GM11168 (cell line): ENCODE measurements around the gene TM9SF1.

Experiments
- in situ Hi-C: fragments of 300-500 bp; cut with MboI; formaldehyde crosslinking; loops from one replicate; pipeline ENCODE4 v1.12.0; 2022; ENCODE audit warnings: low sequenced_read_pairs; ENCODE audit not compliant: unreplicated experiment

TM9SF1 gene

DNA sequence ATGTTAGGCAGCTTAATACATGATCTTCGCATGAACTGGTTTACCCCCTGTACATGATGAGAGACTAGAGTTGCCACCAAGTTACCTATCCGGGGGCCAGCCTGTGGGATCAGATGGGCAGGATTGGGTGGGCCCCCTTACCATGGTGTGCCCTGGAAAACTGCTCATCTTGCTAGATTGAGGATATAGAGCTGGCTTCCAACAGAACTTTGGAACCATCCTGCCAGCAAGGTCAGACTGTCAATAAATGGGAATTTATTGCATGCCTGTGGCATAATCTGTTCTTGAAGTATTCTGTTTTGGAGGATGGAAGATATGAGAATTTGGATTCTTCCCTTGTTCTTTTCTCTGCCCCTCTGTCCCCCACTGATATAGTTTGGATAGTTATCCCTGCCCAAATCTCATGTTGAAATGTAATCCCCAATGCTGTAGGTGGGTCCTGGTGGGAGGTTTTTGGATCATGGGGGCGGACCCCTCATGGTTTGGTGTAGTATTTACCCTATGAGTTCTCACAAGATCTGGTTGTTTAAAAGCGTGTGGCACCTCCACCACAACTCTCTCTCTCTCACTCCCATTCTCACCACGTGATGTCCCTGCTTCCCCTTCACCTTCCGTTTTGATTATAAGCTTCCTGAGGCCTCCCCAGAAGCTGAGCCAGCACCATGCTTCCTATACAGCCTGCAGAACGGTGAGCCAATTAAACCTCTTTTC is 3.7 kb upstream of the TM9SF1 start:
- in situ Hi-C loops = no loop called here

DNA sequence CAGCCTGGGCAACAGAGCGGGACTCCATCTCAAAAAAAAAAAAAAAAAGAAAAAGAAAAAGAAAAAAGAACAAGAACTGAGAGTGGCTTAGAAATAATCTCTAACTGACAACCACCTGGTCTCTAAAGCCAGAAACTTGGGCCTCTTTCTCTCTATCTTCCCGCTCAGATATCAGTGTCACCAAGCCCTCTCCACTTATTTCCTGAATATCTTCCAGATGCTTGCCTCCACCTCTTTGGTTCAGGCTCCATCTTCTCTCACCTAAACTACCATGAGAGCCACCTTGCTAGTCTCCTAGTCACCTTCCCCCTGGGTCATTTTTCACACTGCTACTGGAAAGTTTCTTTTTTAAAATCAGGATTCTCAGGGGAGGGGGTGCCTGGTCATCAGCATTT is 1.8 kb upstream of the TM9SF1 start:
- in situ Hi-C loops = no loop called here

DNA sequence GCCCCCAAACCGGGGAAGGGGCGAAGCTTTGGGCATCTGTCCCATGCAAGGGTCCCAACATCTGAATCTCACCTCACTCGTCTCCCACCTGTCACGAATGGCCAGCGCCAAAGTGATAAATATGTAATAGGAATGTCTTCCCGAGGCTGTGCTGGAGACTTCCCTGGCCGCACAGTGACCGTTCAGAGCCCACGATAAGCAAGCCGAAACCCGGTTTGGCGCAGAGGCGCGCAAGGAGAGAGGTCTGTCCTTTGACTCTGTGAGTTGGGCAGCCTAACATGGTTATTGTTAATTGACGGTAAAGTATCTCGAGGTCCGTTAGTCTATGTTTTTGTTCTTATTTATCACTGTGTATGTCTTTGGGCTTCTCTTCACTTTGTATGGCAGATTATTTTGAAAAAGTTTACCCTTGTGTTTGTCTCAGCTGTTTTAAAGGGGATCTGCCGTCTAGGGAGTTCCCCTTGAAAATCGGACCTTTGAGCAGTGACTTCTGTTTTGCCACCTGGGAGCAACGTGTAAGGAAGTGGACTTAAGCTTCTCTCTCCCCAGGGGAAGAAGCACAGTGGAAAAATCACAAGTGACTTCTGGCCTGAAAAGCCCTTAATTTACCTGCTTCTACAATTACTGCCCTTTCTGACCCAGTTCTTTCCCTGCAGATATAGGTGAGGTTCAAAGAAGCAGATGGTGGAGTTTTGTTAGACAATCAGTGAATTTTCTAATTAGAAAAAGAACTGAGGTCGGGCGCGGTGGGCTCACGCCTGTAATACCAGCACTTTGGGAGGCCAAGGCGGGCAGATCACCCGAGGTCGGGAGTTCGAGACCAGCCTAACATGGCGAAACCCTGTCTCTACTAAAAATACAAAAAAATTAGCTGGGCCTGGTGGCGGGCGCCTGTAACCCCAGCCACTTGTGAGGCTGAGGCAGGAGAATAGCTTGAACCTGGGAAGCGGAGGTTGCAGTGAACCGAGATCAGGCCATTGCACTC is 1.1 kb upstream of the TM9SF1 start:
- in situ Hi-C loops = no loop called here

DNA sequence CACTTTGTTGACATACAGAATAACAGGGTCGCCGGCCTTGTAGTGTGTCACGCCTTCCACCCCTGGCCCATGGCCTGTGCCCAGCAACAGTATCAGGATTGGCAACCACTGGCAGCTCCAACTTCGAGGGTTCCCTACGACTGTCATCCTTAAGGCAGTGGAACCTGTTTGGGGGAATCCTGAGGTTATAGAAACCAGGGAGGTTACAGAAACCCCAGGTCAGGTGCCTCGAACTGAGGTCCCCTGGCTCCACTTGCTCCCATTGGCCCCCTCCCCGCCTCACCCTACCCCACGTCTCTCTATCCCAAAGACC is 412 bp downstream of the TM9SF1 start:
- in situ Hi-C loops = no loop called here

DNA sequence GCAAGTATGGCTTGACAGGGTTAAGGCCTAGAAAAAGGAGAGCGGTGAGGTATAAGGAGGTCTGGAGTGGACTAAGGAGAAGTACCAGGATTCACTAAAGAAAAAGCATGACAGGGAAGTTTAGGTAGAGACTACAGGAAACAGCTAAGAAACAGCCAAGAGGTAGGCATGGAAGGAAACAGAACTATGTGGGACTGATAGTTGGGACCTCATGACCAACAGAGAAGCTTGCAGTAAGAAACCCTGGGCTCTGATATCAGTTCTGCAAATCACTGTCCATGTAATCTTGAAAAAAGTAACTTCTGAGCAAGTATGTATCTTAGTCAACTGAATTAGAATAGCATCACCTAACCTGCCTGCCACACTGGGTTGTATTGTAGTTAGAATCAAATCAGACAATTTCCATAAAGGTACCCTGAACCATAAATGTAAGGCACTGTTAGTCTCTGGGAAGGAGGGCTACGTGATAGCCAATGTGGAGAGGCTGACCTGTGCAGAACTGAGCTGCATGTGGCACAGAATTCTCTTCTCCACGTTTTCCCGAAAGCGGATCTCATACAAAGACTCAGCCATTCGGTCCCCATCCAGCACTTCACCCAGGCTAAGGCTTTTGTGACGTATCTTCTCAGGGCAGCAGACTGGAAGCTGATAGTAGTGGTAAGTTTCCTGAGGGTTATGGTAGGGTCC is 912 bp downstream of the TM9SF1 start:
- in situ Hi-C loops = no loop called here

DNA sequence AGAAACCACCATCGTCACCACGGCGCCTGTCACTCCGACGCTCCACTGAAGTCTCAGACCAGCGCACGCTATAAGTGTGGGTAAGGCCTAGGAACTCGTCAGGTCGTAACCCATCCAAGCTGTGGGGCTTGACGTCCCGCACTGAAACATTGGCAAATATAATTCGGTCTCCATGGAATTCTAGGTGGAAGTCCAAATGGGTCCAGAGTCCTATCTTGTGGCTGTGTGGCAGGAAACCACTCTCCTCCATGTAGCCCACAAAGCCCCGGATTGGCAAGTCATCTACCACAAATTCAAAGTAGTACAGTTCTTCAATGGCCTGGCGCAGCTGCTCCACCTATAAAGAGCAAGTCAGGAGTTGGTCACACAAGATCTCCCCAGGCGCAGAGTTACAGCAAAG is 2.3 kb downstream of the TM9SF1 start:
- in situ Hi-C loops = no loop called here

DNA sequence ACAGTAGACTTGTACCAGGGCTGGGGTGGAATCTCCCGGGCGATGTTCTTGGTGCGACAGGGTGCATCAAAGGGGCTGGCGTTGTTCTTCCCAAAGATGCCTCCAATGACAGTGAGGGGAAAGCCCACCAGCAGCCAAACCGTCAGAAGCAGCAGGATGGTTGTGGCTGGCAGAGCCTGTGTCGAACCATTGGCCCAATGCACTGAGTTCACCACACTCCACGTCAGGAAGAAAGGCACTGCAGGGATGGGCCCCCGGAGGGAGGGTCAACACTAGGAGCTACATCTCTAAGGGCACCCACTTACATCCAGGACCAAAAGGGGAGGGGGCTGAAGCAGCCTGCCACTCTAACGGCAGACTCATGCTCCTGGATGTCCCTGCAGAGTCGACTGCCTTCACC is 4.8 kb downstream of the TM9SF1 start:
- in situ Hi-C loops = no loop called here

DNA sequence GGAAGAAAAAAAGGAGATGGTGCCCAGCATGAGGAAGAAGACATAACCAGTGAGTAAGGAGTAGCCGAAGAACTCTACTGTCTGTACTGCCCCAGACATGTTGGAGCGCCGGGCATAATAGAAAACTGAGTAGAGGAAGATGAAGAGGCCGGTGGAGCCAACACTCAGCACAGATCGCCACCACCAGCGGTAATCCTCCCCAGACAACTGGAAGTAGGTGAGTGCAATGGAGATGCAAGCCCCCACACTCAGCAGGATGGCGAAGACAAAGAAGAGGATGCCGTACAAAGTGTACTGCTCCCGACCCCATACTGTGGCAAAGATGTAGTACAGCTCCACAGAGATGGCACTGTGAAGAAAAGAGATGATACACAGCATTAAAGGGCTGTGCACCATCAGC is 5.8 kb downstream of the TM9SF1 start:
- in situ Hi-C loops = no loop called here

DNA sequence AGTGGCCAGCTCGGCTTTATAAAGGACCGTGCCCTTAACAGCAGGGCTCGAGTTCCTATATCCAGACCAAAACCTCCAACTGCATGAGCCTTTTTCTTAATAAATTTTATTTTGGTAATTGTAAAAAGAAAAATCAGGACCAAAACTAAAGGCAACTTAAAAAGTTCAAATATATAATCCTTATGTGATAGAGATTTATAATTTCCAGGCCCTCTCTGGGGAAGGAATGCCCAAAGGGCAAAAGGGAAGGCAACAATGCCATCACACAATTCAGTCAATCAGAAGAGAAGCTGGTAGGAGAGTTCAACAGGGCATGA is 6.2 kb downstream of the TM9SF1 start:
- in situ Hi-C loops = no loop called here

DNA sequence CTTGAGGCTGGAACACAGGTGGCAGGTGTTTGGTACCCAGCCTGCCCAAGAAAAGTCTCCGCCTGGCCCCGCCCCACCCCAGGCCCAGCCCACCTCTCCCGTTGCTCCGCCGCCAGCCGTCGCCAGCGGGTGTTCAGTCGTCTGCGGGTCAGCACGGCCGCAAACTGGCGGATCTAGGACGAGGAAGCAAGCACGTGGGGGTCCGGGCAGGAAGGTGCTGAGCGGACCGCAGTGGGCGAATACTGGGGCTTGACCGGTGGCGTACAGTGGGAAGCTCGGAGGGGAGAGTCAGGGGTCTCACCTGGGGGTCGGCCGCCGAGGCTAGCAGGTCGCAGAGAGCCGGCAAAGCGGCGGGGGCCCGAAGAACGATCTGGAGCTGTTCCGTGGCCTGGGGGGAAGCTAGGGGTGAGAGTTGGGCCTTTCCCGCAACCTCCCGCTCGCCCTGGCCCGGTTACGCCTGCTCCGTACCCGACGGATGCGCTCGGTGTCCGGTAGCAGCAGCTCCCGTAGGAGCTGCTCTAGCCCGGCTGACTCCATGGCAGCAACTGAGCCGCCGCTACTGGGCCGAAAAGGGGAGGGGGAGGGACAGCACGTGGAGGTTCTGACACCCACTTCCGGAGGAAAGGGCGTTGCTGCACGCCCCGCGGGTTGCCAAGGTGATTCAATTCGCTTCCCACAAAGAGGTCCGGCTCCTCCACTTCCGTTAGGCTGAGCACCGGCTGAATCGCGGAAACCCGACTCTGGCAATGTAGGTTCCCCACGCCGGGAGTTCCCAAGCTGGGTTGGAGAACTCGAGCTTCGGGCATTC is 6.8 kb downstream of the TM9SF1 start, which contains the start of gene IPO4:
Gene IPO4, minus strand, starts transcription at position 566 of the 808 bp plus-strand sequence. Its CDS starts 29 bp downstream, at position 537.
- in situ Hi-C loops = no loop called here

DNA sequence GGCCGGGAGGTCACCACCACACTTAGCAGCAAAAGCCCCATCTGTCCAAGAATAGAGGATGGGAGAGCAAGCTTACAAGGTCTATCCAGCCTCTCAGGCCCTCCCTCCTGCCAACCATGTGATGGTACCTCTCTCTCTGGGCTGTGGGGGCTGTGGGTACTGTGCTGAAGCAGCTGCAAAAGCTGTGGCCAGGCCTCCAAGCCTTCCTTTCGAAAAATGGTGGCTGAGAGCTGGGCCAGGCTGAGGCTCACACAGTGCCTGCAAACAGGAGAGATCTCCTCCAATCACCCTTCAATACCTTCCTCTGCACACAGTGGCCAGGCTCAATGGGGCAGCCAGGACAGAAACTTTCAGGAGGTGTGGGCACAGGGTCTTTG is 7.7 kb downstream of the TM9SF1 start:
- in situ Hi-C loops = no loop called here

DNA sequence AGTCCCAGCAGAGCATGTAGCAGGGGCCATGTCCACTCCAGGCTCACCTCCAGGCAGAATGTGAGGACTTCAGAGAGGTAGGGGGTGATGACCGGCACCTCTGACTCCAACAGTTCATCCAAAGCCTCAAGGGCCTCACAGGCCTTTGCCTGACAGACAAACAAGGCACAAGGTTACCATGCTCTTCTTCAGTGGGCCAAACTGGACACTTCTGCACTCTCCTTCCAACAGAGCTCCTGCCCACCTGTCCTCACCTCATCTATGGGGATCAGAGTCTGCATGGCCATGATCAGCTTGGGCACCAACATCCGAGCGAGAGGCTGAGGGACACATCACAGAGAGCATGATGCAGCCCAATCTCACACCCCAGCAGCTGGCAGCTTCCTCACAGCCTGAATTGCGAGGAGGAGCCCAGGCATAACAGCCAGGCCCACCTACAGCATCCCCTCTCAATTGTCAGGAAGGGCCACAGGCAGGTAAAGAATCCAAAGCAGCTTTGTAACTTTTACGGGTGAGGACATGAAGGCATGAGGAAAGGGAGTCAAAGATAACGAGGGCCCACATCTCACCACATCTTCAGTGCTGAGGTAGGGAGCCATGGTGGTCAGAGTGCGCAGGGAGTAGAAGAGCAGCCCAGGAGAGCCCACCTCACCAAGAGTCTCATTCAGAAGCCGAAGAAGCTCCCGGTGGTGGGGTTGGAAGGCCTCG is 8.3 kb downstream of the TM9SF1 start:
- in situ Hi-C loops = no loop called here

DNA sequence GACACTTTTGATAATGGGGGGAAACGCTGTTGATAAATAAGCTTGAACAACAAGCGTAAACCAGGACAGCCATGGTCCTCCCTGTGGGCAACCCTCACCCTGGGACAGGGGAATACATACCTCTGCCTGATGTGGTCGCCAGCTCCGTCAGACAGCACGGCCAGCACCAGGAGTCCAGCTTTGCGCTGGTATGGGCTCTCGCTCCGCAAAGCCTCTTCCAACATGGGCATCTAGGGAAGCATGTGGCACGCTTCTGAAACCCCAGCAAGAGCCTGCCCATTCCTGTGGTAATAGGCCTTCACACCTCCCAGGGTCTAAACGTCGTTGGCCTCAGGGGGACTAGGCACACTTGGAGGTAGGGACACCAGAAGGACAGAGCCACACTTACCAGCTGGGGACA is 9.5 kb downstream of the TM9SF1 start:
- in situ Hi-C loops = no loop called here

DNA sequence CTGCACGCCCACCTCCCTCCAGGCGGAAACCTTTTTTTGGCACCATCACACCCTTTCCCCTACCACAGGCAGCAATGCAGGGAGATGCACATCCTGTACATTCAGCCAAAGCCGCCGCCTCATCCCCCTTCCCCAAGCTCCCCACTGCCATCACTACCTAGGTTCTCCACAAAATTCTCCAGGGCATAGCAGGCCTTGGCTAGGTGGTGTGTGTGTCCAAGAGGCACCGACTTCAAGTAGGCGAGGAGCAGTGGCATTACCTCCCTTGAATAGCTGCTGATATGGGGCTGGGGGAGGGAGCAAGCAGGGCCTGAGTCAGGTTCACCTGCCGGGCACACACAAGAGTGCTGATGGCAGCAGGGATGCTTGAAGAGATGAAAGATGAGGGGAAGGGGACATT is 10.2 kb downstream of the TM9SF1 start:
- in situ Hi-C loops = no loop called here

DNA sequence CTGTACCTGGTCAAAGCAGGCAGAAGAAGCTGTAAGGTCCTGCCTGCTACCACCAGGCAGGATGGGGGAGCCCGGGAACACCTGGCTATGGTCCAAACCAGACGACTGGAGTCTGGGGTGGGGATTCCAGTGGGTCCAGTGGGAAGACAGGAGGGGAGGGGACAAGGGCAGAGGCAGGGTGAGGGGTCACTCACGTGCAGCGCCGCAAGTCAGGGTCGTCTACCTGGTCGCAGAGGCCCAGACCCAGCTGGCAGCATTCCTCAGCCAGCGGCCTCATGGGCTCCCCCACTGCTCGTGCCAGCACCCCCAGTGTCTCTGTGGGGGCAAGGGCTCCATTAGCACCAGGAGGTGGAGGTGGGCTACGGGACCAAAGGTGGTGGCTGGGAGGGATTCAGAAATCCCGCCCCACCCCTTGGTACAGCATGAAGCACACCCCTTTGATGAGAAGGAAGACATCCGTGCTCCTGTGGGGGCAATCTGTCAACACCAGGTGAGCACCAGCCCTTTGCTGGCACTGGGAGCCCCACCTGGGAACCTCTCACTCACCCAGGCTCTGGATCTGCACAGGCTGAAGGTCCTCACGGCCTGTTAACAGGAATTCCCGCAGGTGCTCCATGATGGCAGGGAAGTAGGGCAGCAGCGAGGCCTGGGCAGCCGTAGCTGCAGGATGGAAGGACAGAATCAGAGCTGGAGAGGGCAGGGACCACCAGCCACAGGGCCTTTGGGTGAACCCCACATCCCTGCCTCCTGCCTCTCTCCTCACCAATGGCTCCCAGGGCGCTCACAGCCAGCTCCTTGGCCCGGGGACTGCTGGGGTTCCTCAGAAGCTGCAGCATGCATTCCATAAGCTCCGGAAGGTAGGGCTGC is 10.9 kb downstream of the TM9SF1 start:
- in situ Hi-C loops = no loop called here

DNA sequence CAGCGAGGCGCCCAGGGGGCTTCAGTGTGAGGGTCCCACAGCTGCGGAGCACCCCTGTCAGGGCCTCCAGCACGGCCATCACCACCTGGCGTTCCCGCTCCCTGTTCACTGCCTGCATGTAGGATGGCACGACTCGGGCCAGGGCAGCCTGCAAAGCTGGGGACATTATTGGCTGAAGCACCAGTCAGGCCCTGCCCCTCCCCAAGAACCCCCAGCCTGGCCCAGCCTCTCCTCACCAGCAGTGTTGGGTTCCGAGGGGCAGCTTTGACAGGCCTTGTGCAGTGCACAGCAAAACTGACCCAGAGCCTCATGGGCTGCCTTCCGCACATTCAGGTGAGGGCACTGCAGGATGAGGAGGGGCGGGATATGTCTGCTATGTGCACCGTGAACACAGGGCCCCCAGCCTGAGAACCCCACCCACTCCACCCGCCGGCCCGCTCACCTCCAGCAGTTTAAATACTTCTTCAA is 12.2 kb downstream of the TM9SF1 start:
- in situ Hi-C loops = no loop called here

DNA sequence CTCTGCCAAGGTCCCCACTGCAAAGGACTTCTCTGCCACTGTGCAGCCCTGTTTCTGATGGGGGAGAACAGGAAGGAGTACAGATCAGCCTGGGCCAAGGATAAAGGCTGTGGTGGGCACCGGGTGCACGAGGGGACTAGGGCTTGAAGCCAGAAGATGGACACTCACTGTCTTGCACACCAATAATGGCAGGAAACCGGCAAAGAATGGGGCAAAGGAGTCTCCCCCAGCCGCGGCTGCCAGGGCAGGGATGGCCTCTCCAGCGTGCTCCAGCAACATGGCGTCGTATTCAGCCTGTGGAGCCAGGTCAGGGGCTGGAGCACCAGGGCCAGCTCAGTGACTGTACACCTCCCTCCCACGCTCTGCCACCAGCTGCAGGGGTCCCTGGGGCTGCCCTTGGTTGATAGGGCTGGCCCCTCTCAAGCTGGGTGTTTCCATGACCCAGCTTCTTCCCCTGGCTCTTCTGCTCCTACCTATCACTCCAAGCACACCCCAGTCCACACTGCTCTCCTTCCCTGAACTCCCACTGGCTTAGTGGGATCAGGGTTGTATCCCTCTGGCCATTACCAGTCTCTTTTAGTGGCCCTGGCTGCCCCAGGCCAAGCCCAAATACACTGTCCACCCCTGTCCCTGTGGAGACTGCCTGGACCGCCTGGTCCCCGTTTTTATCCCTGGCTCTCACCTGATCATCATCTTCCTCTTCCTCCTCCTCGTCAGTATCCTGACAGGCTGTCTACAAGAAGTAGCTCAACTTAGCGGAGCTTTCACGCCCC is 12.9 kb downstream of the TM9SF1 start:
- in situ Hi-C loops = no loop called here
